Measurements from ENCODE around the gene BTN1A1. TPM values are rescaled to one million over a fixed set of nuclear protein-coding genes. Genes with fewer than 3 reads are reported as not detected.
A peak's percentile ranks its signal among the peaks of the same experiment; 100 is the strongest.

The BTN1A1 gene
- total and polyA plus RNA-seq, 2 donors (not counting 1 experiment from before 2014, with no cell fraction given): not detected

GRCh38 chr6:26473429-26473757 lies 26.7 kb upstream of the BTN1A1 start:
- H3K4me2 ChIP-seq (ENCODE audit: extremely low read depth, insufficient read depth, low read length): peak overlapping the region; percentile 67
- H3K79me2 ChIP-seq (ENCODE audit: control insufficient read depth, insufficient read depth, low read length): no peaks in the 10 kb centered on the region
- no peaks in the 10 kb centered on the region for H3K9me3 ChIP-seq (ENCODE audit: control insufficient read depth, insufficient read depth, low read depth, low read length)
- peak overlapping the region; percentile 77 for H3K27ac ChIP-seq (ENCODE audit: insufficient read depth, low read length)
- peaks cover 1% of the 10 kb centered on the region for H3K36me3 ChIP-seq (ENCODE audit: control insufficient read depth, insufficient read depth, low read length)
- no peak for DNase-seq (ENCODE audit: low read depth in 2 of 2)
- H4K20me1 ChIP-seq (ENCODE audit: control insufficient read depth, extremely low read depth, insufficient read depth, low read length): no peaks in the 10 kb centered on the region
- no peak for TF ChIP-seq EZH2 (IDR thresholded peaks at IDR 0.05; ENCODE audit: low read length, missing control alignments)
- TF ChIP-seq, protein P1, sequence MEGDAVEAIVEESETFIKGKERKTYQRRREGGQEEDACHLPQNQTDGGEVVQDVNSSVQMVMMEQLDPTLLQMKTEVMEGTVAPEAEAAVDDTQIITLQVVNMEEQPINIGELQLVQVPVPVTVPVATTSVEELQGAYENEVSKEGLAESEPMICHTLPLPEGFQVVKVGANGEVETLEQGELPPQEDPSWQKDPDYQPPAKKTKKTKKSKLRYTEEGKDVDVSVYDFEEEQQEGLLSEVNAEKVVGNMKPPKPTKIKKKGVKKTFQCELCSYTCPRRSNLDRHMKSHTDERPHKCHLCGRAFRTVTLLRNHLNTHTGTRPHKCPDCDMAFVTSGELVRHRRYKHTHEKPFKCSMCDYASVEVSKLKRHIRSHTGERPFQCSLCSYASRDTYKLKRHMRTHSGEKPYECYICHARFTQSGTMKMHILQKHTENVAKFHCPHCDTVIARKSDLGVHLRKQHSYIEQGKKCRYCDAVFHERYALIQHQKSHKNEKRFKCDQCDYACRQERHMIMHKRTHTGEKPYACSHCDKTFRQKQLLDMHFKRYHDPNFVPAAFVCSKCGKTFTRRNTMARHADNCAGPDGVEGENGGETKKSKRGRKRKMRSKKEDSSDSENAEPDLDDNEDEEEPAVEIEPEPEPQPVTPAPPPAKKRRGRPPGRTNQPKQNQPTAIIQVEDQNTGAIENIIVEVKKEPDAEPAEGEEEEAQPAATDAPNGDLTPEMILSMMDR (conservative IDR thresholded peaks at IDR 0.05 in 1 of 2, IDR thresholded peaks at IDR 0.05 in 1 of 2; ENCODE audit: low read depth in 1 of 2, low read length in 2 of 2): no peak
- peak overlapping the region; percentile 17 for H2AFZ ChIP-seq (ENCODE audit: low read length)
- H3K4me1 ChIP-seq (ENCODE audit: control insufficient read depth, extremely low read depth, insufficient read depth, low read length): peaks cover 7% of the 10 kb centered on the region
- H3K9ac ChIP-seq (ENCODE audit: insufficient read depth, low read length): peak overlapping the region; percentile 17
- H3K4me3 ChIP-seq (replicated peaks in 1 of 4; ENCODE audit: control extremely low read depth in 1 of 4, insufficient read depth in 1 of 4, low read depth in 3 of 4, low read length in 4 of 4): peak overlapping the region; percentile 11 to 89 (median 47)
- H3K27me3 ChIP-seq (ENCODE audit: control insufficient read depth, insufficient read depth, low read length): no peaks in the 10 kb centered on the region

GRCh38 chr6:26473758-26474438 lies 26.2 kb upstream of the BTN1A1 start:
- DNase-seq (ENCODE audit: low read depth in 2 of 2): peak; percentile 97 to 99
- peak overlapping the region; percentile 27 to 89 (median 50) for H3K4me3 ChIP-seq (replicated peaks in 1 of 4; ENCODE audit: control extremely low read depth in 1 of 4, insufficient read depth in 1 of 4, low read depth in 3 of 4, low read length in 4 of 4)
- peaks cover 1% of the 10 kb centered on the region for H3K36me3 ChIP-seq (ENCODE audit: control insufficient read depth, insufficient read depth, low read length)
- H3K9me3 ChIP-seq (ENCODE audit: control insufficient read depth, insufficient read depth, low read depth, low read length): no peaks in the 10 kb centered on the region
- peak overlapping the region; percentile 17 for H2AFZ ChIP-seq (ENCODE audit: low read length)
- no peaks in the 10 kb centered on the region for H3K79me2 ChIP-seq (ENCODE audit: control insufficient read depth, insufficient read depth, low read length)
- H3K9ac ChIP-seq (ENCODE audit: insufficient read depth, low read length): peak overlapping the region; percentile 17
- no peaks in the 10 kb centered on the region for H4K20me1 ChIP-seq (ENCODE audit: control insufficient read depth, extremely low read depth, insufficient read depth, low read length)
- peak overlapping the region; percentile 80 for H3K4me2 ChIP-seq (ENCODE audit: extremely low read depth, insufficient read depth, low read length)
- peak overlapping the region; percentile 77 for H3K27ac ChIP-seq (ENCODE audit: insufficient read depth, low read length)
- TF ChIP-seq EZH2 (IDR thresholded peaks at IDR 0.05; ENCODE audit: low read length, missing control alignments): no peak
- TF ChIP-seq, protein P1 (conservative IDR thresholded peaks at IDR 0.05 in 1 of 2, IDR thresholded peaks at IDR 0.05 in 1 of 2; ENCODE audit: low read depth in 1 of 2, low read length in 2 of 2): no peak
- peaks cover 7% of the 10 kb centered on the region for H3K4me1 ChIP-seq (ENCODE audit: control insufficient read depth, extremely low read depth, insufficient read depth, low read length)
- no peaks in the 10 kb centered on the region for H3K27me3 ChIP-seq (ENCODE audit: control insufficient read depth, insufficient read depth, low read length)

- TF ChIP-seq EZH2 (IDR thresholded peaks at IDR 0.05; ENCODE audit: low read length, missing control alignments): no peak
- TF ChIP-seq, protein P1 (conservative IDR thresholded peaks at IDR 0.05 in 1 of 2, IDR thresholded peaks at IDR 0.05 in 1 of 2; ENCODE audit: low read depth in 1 of 2, low read length in 2 of 2): no peak
- DNase-seq (ENCODE audit: low read depth in 2 of 2): no peak
- peak overlapping the region; percentile 77 for H3K27ac ChIP-seq (ENCODE audit: insufficient read depth, low read length)
- no peaks in the 10 kb centered on the region for H3K36me3 ChIP-seq (ENCODE audit: control insufficient read depth, insufficient read depth, low read length)
- H3K4me1 ChIP-seq (ENCODE audit: control insufficient read depth, extremely low read depth, insufficient read depth, low read length): peaks cover 7% of the 10 kb centered on the region
- peak overlapping the region; percentile 80 for H3K4me2 ChIP-seq (ENCODE audit: extremely low read depth, insufficient read depth, low read length)
- H3K27me3 ChIP-seq (ENCODE audit: control insufficient read depth, insufficient read depth, low read length): no peaks in the 10 kb centered on the region
- no peak overlapping the region for H2AFZ ChIP-seq (ENCODE audit: low read length)
- H3K4me3 ChIP-seq (replicated peaks in 1 of 4; ENCODE audit: control extremely low read depth in 1 of 4, insufficient read depth in 1 of 4, low read depth in 3 of 4, low read length in 4 of 4): peak overlapping the region; percentile 27 to 89 (median 50)
- no peaks in the 10 kb centered on the region for H3K9me3 ChIP-seq (ENCODE audit: control insufficient read depth, insufficient read depth, low read depth, low read length)
- H3K9ac ChIP-seq (ENCODE audit: insufficient read depth, low read length): peak overlapping the region; percentile 37
- H4K20me1 ChIP-seq (ENCODE audit: control insufficient read depth, extremely low read depth, insufficient read depth, low read length): no peaks in the 10 kb centered on the region
- H3K79me2 ChIP-seq (ENCODE audit: control insufficient read depth, insufficient read depth, low read length): no peaks in the 10 kb centered on the region
Measured at GRCh38 chr6:26474439-26474881, 25.6 kb upstream of the BTN1A1 start.
